NCI-H1048 (cell line): ENCODE results near the gene TRIM14.
"Not testable (repeated sequence)": the region's sequence is repeated elsewhere in the genome, so short reads cannot be mapped to it uniquely, and the experiment has no call there.

ENCODE experiments used
- DNase-seq: peaks from one replicate; lab custom pipeline; 2025; lab: John Stamatoyannopoulos, UW

The TRIM14 gene

DNA sequence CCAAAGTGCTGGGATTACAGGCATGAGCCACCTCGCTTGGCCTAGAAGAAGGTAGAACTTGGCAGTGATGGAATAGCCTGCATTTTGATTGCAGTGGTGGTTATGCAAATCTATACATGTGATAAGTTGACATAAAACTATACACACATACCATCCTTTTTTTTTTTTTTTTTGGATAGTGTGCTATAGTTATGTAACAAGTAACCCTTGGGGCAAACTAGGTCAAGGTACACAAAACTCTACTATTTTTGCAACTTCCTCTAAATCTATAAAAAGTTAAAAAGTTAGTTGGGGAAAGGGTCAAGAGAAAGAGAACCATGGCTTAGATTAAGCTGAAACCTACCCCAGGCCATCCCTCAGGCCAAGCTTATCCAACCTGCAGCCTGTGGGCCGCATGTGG lies 11.1 kb downstream of the TRIM14 start:
- DNase-seq = no peak

GRCh38 chr9:98105006-98105405 lies 14.0 kb downstream of the TRIM14 start:
- DNase-seq = no peak

DNA sequence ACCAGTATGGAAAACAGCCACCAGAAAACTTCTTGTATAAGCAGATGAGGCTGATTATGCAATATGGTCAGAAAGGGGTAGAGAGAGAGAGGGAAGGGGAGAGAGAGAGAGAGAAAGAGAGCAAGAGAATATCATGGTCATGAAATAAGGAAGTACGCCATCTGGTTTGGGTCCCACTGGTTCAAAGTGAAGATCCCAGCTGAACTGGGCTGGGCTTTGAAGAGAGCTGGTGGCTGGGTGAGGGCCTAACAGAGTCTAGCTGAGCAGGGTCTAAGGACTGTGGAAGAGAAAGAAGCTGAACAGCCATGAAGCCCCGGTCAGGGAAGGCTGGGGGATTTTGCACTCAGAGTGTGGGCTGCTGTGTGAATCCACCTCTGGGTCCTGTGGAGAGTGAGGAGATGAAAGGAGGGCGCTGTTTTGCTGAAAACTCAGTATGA lies 14.6 kb downstream of the TRIM14 start:
- no peak for DNase-seq

DNA sequence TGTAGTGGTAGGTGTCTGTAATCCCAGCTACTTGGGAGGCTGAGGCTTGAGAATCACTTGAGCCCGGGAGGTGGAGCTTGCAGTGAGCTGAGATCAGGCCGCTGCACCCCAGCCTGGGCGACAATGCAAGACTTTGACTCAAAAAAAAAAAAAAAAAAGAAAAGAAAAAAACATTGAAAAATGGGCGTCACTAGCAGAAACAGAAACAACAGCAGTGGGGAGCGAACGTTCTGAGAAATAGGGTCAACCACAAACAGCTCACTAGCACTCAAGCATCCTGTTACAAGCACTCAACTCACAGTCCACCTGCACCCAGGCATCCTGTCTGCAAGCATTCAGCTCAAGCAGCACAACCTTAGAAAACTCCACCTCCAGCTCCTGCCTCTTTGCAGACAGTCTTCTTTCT lies 17.2 kb downstream of the TRIM14 start:
- DNase-seq = no peak

DNA sequence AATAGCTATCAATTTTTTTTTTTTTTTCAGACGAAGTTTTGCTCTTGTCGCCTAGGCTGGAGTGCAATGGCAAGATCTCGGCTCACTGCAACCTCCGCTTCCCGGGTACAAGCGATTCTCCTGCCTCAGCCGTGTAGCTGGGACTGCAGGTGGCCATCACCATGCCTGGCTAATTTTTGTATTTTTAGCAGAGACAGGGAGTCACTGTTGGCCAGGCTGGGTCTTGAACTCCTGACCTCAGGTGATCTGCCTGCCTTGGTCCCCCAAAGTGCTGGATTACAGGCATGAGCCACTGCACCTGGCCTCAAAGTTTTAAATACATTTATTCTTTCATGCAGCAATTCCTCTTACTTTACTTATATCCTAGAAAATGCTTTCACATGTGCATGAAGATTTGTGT lies 17.6 kb downstream of the TRIM14 start:
- no peak for DNase-seq

DNA sequence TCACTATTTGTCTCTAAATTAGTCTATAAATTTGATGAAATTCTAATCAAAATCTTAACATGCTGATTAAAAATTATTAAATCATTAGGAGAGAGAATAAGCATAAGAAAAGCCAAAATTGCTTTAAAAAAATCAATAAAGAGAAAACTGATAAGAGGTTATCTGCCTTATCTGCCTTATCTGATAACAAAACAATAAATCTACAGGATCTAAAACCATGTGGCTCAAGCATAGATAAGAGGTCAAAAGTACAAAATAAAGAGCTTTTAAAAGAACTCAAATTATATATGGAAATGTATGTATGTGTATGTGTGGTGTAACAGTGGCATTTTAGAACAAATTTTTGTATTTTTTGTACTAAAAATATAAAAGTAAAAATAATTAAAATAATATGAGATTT lies 18.6 kb downstream of the TRIM14 start:
- DNase-seq = no peak

DNA sequence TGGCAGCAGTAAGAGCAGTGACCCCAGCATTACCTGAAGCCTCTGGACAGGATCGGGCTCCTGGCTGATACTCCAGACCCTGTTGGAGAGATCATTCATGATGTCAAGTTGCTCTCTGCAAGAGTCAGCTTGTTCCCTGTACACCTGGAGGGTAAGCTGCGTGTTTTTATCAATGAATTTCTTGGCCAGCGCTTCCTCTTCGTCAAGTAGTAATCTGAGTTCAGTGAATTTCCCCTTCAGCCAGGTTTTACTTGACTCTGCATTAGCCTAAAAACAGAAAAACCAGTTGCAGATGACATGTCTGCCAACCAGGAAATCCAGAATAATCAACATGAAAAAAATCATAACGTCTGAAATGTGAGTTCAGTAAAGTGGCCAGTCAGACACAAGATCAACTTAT lies 19.1 kb downstream of the TRIM14 start:
- no peak for DNase-seq

DNA sequence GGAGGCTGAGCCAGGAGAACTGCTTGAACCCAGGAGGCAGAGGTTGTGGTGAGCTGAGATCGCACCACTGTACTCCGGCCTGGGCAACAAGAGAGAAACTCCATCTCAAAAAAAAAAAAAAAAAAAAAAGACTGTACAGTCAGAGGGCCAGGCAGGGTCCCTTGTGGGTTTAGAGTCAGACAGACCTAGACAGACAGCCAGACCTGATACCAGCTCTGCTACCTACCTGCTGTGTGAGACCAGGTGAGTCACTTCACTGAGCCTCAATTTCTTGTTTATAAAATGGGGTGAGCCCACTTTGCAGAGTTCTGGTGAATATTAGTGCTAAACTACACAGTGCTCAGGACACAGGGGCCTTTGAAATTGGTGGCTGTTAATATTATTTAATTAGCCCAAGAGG lies 19.7 kb downstream of the TRIM14 start:
- DNase-seq = no peak

DNA sequence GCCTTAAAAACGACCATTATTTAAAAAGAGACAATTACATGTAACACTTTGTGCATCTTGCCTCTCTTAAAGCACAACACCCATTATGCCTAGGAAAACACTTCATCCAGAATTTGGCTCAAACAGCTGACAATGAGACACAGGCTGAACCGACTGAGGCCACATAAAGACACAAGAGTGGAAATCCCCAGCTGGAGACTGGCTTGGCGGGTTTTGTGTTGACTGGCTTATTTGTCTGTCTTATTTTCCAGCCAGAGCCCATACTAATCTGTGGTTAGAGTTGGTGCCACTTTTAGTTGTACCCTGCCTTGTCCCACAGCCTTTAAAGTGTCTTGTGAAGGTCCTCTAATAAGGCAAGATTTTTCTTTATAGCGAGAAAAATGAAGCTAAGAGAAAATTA lies 21.2 kb downstream of the TRIM14 start:
- no peak for DNase-seq

DNA sequence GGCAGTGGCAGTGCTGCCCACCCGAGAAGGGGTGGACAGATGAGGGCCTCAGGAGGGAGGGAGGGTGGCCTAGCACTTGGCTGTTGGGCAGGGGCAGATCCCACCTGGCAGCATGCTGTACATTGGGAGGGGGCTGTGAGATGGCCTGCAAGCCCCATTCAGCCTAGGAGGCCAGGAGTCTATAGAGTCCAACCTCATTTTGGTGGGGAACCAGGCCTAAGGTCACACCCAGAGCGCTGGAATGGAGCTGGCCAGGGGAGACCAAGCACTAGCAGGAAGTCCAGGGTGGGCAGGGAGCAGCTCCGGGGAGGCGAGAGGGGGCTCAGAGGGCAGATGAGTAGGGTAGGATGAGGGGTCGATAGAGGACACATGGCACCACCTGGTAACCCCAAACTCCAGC lies 22.9 kb downstream of the TRIM14 start:
- DNase-seq = no peak

DNA sequence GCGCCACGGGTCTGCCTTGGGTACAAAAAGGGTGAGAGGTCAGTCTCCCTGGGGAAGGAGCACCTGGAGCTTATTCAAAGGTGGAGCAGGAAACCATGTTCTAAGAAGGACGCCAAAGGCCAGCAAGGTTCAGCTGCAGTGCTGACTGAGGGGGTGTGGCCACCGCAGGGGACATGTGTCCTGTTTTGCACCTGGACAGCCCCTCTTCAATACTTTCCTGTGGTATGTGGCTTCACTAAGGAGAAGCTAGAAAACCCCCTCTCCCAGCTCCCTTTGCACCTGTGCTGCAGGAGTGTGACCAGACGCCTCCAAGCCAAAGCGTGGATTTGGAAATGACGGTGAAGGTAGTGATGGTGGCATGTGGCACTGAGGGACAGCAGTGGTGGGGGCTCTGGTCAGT lies 23.6 kb downstream of the TRIM14 start:
- no peak for DNase-seq

DNA sequence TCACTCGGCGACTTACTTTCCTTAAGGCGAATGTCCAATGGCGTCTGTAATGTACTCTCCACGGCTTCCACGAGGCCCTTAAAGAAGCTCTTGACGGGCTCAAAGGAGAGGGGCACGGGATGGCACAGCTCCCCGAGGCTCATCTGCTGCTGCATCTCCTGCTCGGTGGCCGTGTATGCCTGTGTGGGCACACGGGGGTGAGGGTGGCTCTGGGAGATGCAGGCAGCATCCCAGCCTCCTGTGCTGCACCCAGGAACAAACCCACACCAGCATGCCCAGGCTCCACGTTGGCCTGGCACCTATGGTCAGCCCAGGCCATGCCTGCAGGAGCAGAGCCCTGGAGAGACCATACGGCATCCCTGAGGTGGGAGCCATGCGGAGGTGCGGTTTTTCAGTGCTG lies 24.2 kb downstream of the TRIM14 start:
- no peak for DNase-seq

GRCh38 chr9:98094316-98094715 lies 24.7 kb downstream of the TRIM14 start:
- DNase-seq = no peak

DNA sequence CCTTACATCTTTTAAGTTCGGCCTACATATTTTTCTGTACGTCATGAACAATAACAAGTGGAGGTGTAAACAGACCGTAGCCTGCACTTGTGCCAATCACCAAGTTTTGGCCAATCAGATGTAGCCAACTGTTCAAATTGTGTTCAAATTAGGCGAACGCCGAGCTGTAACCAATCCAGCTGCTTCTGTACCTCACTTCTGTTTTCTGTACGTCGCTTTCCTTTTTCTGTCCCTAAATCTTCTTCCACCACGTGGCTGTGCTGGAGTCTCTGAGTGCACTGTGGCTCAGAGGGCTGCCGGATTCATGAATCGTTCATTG lies 26.4 kb downstream of the TRIM14 start:
- DNase-seq = no peak

GRCh38 chr9:98091735-98092612 lies 27.0 kb downstream of the TRIM14 start:
- no peak for DNase-seq

DNA sequence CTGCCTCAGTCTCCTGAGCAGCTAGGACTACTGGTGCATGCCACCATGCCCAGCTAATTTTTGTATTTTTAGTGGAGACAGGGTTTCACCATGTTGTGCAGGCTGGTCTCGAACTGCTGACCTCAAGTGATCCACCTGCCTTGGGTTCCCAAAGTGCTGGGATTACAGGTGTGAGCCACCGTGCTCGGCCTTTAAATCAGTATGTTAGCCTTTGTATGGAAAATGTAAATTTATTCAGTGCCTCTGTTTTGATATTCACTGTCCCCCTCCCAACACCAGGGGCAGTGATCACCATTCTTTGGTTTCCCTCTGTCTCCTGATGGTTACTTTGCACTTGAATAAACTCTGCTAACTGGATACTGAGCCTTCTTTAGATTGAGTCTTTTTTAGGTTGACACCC lies 28.3 kb downstream of the TRIM14 start:
- not testable (repeated sequence) for DNase-seq

- DNase-seq = no peak
These were observed 31.3 kb downstream of the TRIM14 start for GRCh38 chr9:98087420-98088354.

DNA sequence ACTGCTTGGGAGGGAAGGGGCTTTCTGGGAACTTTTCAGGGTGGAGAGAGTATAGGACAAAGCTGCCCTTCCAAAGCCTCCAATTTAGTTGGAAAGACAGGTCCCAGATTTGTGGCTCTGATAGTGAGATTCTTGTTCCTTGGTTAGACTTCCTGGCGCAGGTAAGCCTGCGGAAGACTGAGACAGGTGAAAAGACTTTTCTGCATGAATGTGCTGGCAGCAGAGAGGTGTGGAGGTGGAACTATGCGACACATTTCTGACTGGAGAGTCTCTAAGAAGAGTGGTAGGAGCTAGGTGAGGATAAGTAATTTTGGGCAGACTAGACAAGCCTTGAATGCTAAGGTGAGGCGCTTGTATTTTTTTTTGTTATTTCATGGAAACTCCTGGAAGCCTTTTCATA lies 32.6 kb downstream of the TRIM14 start:
- DNase-seq = no peak

DNA sequence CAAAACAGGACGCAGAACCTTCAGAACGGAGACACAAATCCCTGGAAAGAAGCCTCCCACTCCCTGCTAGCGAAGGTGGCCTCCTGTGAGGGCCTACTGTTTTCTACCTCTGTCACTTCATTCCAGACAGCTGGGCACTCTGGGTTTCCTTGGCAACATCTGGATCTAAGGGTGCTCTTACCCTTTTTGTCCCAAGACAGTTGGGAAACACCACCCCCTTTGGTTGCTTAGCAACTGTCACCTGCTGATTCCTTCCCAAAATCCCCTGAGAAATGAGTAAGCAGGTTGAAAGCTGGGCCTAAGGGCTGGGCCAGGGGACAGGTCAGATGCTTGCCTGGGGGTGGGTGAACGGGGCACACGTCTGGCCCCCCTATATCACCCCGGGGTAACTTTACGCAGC lies 33.1 kb downstream of the TRIM14 start:
- DNase-seq = no peak

GRCh38 chr9:98085058-98085457 lies 34.0 kb downstream of the TRIM14 start:
- DNase-seq = no peak

GRCh38 chr9:98084396-98084795 lies 34.6 kb downstream of the TRIM14 start:
- no peak for DNase-seq

DNA sequence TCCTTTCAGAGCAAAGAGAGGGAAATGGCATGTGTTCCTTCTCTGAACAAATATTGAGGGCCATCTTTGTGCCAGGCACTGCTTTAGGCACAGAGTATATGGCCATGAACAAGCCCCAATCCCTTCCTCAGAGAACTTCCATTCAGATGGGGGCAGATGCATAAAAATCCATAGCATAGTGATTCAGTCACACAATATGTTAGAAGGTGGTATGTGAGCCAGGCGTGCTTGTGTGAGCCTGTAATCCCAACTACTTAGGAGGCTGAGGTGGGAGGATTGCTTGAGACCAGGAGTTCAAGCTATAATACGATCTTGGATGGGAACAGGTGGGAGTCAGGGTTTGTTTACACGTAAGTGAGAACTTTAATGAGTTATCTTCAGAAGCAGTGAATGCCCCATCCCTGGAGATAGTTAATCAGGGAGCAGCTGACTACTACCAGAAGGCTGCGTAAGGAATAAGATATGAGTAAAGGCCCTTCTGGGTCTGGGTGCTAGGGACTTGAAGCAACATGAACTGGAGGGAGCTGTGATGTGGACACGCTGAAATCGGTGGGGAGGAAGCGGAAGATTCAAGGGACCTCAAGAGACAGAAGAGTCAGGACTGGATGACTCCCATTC lies 35.3 kb downstream of the TRIM14 start:
- no peak for DNase-seq

DNA sequence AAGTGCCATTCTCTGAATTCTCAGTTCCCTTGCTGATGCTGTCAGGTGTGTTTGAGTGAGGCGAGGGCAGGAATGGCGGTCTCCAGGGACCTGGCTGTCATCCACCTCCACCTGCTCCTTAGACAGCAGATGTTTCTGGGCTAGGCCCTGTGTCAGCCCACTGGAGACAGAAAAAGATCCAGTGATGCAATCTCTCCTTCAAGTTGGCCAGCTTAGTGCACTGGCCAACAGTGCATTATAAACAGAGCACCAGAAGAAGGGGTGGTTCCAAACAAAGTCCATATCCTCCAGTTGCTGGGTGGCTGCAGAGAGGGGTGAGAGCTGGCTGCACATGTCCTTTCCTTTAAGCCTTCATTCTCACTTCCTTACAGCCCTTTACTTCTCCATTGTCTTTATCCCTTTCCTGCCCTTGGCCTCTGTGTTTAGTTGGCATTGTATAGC lies 35.9 kb downstream of the TRIM14 start:
- DNase-seq = no peak
